ACC112 (cell line): ENCODE data around the gene RPUSD1.

Source experiments
- H2AFZ ChIP-seq: fragments of 200-600 bp; sonication (generic); one replicate; pipeline ENCODE4 v1.6.0; 2017; ENCODE audit warnings: antibody characterized with exemption, low read length; ENCODE audit not compliant: unreplicated experiment
- H3K27ac ChIP-seq: fragments of 200-600 bp; sonication (generic); 2 replicates; pipeline ENCODE4 v1.5.1; 2014; ENCODE audit warnings: low read depth, mild to moderate bottlenecking, antibody characterized with exemption, low read length, moderate library complexity
- H3K27me3 ChIP-seq: fragments of 200-600 bp; sonication (generic); 2 replicates; pipeline ENCODE4 v1.6.1; 2014; ENCODE audit warnings: mild to moderate bottlenecking, antibody characterized with exemption, low read length, moderate library complexity, mixed read lengths; ENCODE audit not compliant: insufficient read depth
- H3K36me3 ChIP-seq: fragments of 200-600 bp; sonication (generic); 2 replicates; pipeline ENCODE4 v1.6.1; 2016; ENCODE audit warnings: mild to moderate bottlenecking, antibody characterized with exemption, low read length, moderate library complexity, mixed read lengths; ENCODE audit not compliant: insufficient read depth
- H3K4me1 ChIP-seq: fragments of 200-600 bp; sonication (generic); one replicate; pipeline ENCODE4 v1.6.1; 2016; ENCODE audit warnings: low read length, mixed read lengths; ENCODE audit not compliant: insufficient read depth, unreplicated experiment, control insufficient read depth
- H3K4me3 ChIP-seq: fragments of 200-600 bp; sonication (generic); 2 replicates; pipeline ENCODE4 v1.5.1; 2014; ENCODE audit warnings: mild to moderate bottlenecking, low read depth, low read length
- H3K79me2 ChIP-seq: fragments of 200-600 bp; sonication (generic); one replicate; pipeline ENCODE4 v1.6.0; 2016; ENCODE audit warnings: low read length; ENCODE audit not compliant: control insufficient read depth, unreplicated experiment, insufficient read depth

The RPUSD1 gene

DNA sequence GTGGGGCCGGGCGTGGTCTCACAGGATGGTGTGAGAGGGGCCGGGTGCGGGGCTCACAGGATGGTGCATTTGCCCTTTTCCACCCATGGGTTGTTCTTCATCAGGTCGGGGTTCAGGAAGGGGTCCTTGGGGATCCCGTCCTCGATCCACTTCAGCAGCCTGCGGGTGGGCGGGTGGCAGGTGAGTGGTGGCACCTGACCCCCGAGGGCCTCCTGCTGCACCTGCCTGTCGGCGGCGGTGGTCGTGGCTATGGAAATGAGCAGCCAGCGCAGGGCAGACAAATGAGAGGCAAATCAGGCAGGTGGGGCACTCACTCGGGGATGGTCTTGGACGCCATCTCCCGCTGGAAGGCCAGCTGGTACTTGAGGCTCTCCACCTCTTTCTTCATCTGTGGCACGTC lies 10.5 kb upstream of the RPUSD1 start:
- Histone ChIP-seq H3K4me1 (no peaks in the 10 kb centered on the region), H3K4me3 (no peak overlapping the region), H3K27ac (no peak overlapping the region), H2AFZ (no peak overlapping the region), H3K79me2 (no peaks in the 10 kb centered on the region), H3K27me3 (peaks cover 32% of the 10 kb centered on the region), H3K36me3 (peaks cover 5% of the 10 kb centered on the region; the same call in 1 of the 2 replicates)

GRCh38 chr16:797686-798085 lies 9.5 kb upstream of the RPUSD1 start:
- Histone ChIP-seq H3K4me1 (no peaks in the 10 kb centered on the region), H3K79me2 (no peaks in the 10 kb centered on the region), H2AFZ (no peak overlapping the region), H3K27me3 (peaks cover 28% of the 10 kb centered on the region), H3K27ac (no peak overlapping the region), H3K36me3 (peaks cover 5% of the 10 kb centered on the region; the same call in 1 of the 2 replicates), H3K4me3 (no peak overlapping the region)

DNA sequence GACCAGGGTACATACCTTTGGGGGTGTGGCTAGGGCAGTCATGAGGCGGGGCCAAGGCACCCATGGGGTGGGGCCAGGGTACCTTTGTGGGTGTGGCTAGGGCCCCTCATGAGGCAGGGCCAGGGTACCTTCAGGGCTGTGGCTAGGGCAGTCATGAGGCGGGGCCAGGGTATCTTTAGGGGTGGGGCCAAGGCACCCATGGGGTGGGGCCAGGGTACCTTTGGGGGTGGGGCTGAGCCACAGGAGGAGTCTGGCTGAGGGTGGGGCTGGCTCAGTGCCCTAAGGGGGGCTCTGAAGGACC lies 8.9 kb upstream of the RPUSD1 start:
- H3K27ac ChIP-seq = no peak overlapping the region
- H3K27me3 ChIP-seq = peaks cover 22% of the 10 kb centered on the region
- H3K4me1 ChIP-seq = no peaks in the 10 kb centered on the region
- no peaks in the 10 kb centered on the region for H3K79me2 ChIP-seq
- no peak overlapping the region for H2AFZ ChIP-seq
- peaks cover 6% of the 10 kb centered on the region; the same call in 1 of the 2 replicates for H3K36me3 ChIP-seq
- H3K4me3 ChIP-seq = no peak overlapping the region

GRCh38 chr16:796296-797119 lies 8.3 kb upstream of the RPUSD1 start:
- Histone ChIP-seq H3K4me1 (no peaks in the 10 kb centered on the region), H3K4me3 (no peak overlapping the region), H3K79me2 (no peaks in the 10 kb centered on the region), H3K27ac (no peak overlapping the region), H2AFZ (no peak overlapping the region), H3K36me3 (peaks cover 11% of the 10 kb centered on the region; the same call in 1 of the 2 replicates), H3K27me3 (peaks cover 17% of the 10 kb centered on the region)

GRCh38 chr16:795580-796229 lies 7.5 kb upstream of the RPUSD1 start:
- no peak overlapping the region for H3K27ac ChIP-seq
- H3K79me2 ChIP-seq = no peaks in the 10 kb centered on the region
- H3K4me3 ChIP-seq = no peak overlapping the region
- H3K27me3 ChIP-seq = peaks cover 9% of the 10 kb centered on the region
- H3K36me3 ChIP-seq = peaks cover 15% of the 10 kb centered on the region; the same call in 1 of the 2 replicates
- no peaks in the 10 kb centered on the region for H3K4me1 ChIP-seq
- no peak overlapping the region for H2AFZ ChIP-seq

DNA sequence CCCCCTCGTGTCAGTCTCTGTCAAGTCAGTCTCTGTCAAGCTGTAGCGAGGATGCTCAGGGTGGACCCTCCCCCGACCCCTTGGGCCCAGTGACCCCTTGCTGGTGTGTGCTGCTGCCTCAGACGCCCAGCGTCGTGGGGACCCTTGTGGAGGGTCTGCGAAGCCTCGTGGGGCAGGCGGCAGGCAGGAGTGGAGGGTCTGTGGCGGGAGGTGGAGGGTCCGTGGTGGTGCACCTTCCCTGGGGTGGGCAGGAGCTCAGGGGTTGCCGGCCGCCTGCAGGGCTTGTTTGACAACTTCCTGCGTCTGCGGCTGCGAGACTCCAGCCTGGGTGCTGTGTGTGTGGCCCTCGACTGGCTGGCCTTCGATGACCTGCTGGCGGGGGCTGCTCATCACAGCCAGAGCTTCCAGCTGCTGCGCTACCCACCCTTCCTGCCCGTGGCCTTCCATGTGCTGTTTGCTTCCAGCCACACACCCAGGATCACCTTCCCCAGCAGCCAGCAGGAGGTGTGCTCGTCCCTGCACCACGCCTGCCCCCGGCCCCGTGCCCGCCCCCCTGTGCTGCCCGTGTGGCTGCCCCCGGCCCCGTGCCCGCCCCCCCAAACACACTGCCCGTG lies 6.8 kb upstream of the RPUSD1 start:
- Histone ChIP-seq H3K36me3 (peaks cover 15% of the 10 kb centered on the region; the same call in 1 of the 2 replicates), H3K4me1 (no peaks in the 10 kb centered on the region), H3K4me3 (no peak overlapping the region), H2AFZ (no peak overlapping the region), H3K27ac (no peak overlapping the region), H3K27me3 (peaks cover 1% of the 10 kb centered on the region; the same call in 1 of the 2 replicates), H3K79me2 (no peaks in the 10 kb centered on the region)

DNA sequence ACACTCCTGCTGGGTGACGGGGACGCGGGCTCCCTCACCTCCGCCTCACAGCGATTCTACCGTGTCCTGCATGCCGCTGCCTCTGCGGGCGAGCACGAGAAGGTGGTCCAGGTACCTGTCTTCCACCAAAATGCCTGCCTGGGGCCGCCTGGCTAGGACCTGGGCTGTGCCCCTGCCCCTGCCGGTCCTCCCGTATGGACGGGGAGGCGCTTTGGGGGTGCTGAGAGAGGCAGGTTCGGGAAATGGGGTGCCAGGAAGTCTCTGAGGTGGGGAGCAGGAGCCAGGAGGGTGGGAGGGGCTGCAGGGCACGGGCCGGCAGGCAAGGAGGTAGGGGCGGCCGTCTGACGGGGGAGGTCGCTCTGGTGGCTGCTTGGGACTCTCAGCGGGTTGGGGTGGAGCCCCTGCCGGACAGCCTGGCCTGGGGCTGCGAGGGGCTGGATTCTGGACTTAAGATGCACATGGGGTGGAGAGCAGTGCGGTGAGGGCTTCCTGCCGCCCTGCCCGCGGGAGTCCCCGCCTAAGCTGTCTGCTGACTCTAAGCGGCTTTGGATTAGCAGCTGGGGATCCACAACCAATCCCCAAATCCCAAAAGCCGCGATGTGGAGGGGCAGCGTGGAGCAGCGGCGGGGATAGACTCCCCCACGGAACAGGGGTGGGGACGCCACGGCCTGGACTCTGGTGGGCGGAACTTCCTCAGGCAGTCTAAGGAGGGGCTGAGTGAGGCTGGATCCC lies 6.1 kb upstream of the RPUSD1 start:
- no peak overlapping the region for H3K27ac ChIP-seq
- H3K36me3 ChIP-seq = peaks cover 15% of the 10 kb centered on the region; the same call in 1 of the 2 replicates
- H3K4me1 ChIP-seq = peaks cover 4% of the 10 kb centered on the region
- no peak overlapping the region for H2AFZ ChIP-seq
- no peak overlapping the region for H3K4me3 ChIP-seq
- H3K79me2 ChIP-seq = peaks cover 4% of the 10 kb centered on the region
- no peaks in the 10 kb centered on the region for H3K27me3 ChIP-seq

DNA sequence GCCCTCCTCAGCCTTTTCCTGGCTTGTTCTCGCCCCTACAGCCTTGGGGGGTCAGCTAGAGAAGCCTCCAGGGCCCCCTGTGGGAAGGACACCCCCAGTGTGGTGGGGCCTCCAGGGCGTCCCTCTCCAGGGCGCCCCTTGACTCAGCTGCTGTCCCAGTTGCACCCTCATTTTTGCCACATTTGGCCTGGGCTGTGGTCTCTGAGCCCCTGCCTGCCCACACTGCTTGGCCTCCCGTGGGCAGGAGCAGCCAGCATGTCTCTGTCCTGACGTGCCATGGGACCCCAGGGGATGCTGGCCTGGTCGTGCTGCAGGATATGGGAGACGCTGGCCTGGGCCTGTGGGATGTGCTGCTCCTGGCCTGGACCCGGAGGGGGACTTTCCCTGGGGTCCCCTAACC lies 5.2 kb upstream of the RPUSD1 start:
- Histone ChIP-seq H3K27ac (no peak overlapping the region), H3K36me3 (peaks cover 15% of the 10 kb centered on the region; the same call in 1 of the 2 replicates), H2AFZ (no peak overlapping the region), H3K4me1 (peaks cover 6% of the 10 kb centered on the region), H3K4me3 (no peak overlapping the region), H3K79me2 (peaks cover 9% of the 10 kb centered on the region), H3K27me3 (no peaks in the 10 kb centered on the region)

DNA sequence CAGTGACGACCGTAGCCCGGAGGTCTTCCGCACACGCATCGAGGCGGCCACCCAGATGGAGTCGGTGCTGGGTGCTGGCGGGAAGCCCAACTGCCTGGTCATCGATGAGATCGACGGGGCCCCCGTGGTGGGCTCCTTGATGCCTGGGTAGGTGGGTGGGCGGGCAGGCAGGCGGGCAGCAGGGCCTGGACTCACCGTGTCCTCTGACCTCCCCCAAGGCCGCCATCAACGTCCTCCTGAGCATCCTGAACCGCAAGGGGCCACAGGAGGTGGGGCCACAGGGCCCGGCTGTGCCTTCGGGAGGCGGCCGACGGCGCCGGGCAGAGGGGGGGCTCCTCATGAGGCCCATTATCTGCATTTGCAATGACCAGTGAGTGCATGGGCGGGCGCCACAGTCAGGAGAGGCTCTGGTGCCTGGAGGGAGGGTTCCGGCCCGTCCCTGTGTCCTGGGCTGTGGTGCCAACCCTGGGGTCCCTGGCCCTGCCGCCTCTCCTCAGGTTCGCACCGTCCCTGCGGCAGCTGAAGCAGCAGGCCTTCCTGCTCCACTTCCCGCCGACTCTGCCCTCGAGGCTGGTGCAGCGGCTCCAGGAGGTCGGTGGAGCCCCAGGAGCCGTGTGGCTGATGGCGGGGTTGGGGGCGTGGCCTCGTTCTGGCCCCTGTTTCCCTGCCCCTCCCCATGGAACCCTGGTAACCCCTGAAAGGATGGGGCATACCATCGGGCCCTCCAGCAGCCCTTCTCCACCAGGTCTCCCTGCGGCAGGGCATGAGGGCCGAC lies 4.2 kb upstream of the RPUSD1 start:
- Histone ChIP-seq H2AFZ (no peak overlapping the region), H3K27me3 (no peaks in the 10 kb centered on the region), H3K36me3 (peaks cover 15% of the 10 kb centered on the region; the same call in 1 of the 2 replicates), H3K4me1 (peaks cover 7% of the 10 kb centered on the region), H3K27ac (no peak overlapping the region), H3K4me3 (no peak overlapping the region), H3K79me2 (peaks cover 15% of the 10 kb centered on the region)

- Histone ChIP-seq H3K4me1 (peaks cover 13% of the 10 kb centered on the region), H3K4me3 (no peak overlapping the region), H3K36me3 (peaks cover 10% of the 10 kb centered on the region; the same call in 1 of the 2 replicates), H3K27ac (no peak overlapping the region), H2AFZ (no peak overlapping the region), H3K27me3 (no peaks in the 10 kb centered on the region), H3K79me2 (peaks cover 20% of the 10 kb centered on the region)
Measured at GRCh38 chr16:791131-791530, 3.0 kb upstream of the RPUSD1 start.
